CD4-positive, alpha-beta memory T cell (primary cell): ENCODE results near the gene RNF208. TPM values are rescaled to one million over a fixed set of nuclear protein-coding genes. Genes with fewer than 3 reads are reported as not detected.
"Not testable (repeated sequence)": the region's sequence is repeated elsewhere in the genome, so short reads cannot be mapped to it uniquely, and the experiment has no call there.

Experiments used
- CTCF ChIA-PET: fragments of 350-600 bp; sonication (Branson Sonifier 250); formaldehyde crosslinking; loops from one replicate; lab custom pipeline; 2021; ENCODE audit warnings: inconsistent platforms; ENCODE audit not compliant: partially characterized antibody; lab: Charles Lee
- POLR2A ChIA-PET: fragments of 350-600 bp; sonication (Branson Sonifier 250); formaldehyde crosslinking; loops from one replicate; lab custom pipeline; 2021; ENCODE audit not compliant: partially characterized antibody; lab: Charles Lee
- DNase-seq, 5 donors: peaks; one replicate each; pipeline versions ENCODE4 v3.0.0 to v3.0.0-alpha.2; 2020 to 2022; ENCODE audit warnings: mixed read lengths in 1 of 5
- H3K27ac ChIP-seq: one replicate; pipeline ENCODE4 v1.7.0; 2013; ENCODE audit warnings: low read depth, low read length
- H3K27me3 ChIP-seq: 2 replicates; pipeline ENCODE4 v1.7.0; 2013; ENCODE audit warnings: mild to moderate bottlenecking, low read length, moderate library complexity; ENCODE audit not compliant: insufficient read depth
- H3K36me3 ChIP-seq: 2 replicates; pipeline ENCODE4 v1.7.0; 2013; ENCODE audit warnings: mild to moderate bottlenecking, low read length, moderate library complexity; ENCODE audit not compliant: insufficient read depth
- H3K4me1 ChIP-seq: 2 replicates; pipeline ENCODE4 v1.7.0; 2013; ENCODE audit warnings: mild to moderate bottlenecking, low read length, moderate library complexity; ENCODE audit not compliant: insufficient read depth
- H3K4me3 ChIP-seq, 2 donors: one replicate each; pipeline ENCODE4 v1.7.0; 2013; ENCODE audit warnings: low read length in 2 of 2, mild to moderate bottlenecking in 1 of 2
- H3K9me3 ChIP-seq, 2 donors: one replicate each; pipeline ENCODE4 v1.7.0; 2013; ENCODE audit warnings: low read length in 2 of 2, control low read depth in 1 of 2; ENCODE audit not compliant: control insufficient read depth in 1 of 2
- H3K27ac Mint-ChIP-seq, 7 donors: one replicate each; pipeline ENCODE4 v1.8.0; 2020 to 2021; ENCODE audit warnings: mixed read lengths in 7 of 7, mild to moderate bottlenecking in 6 of 7, inconsistent platforms in 3 of 7, moderate library complexity in 3 of 7
- H3K27me3 Mint-ChIP-seq, 2 donors: one replicate each; pipeline ENCODE4 v1.8.0; 2020 to 2021; ENCODE audit warnings: mixed read lengths in 2 of 2
- H3K36me3 Mint-ChIP-seq, 2 donors: one replicate each; pipeline ENCODE4 v1.8.0; 2020 to 2021; ENCODE audit warnings: mixed read lengths in 2 of 2, inconsistent platforms in 1 of 2, mild to moderate bottlenecking in 1 of 2
- H3K4me1 Mint-ChIP-seq, 4 donors: one replicate each; pipeline ENCODE4 v1.8.0; 2020 to 2021; ENCODE audit warnings: mixed read lengths in 4 of 4, mild to moderate bottlenecking in 1 of 4
- H3K4me3 Mint-ChIP-seq, 8 donors: one replicate each; pipeline ENCODE4 v1.8.0; 2020 to 2021; ENCODE audit warnings: mixed read lengths in 8 of 8, mild to moderate bottlenecking in 7 of 8, moderate library complexity in 6 of 8, inconsistent platforms in 3 of 8
- H3K9me3 Mint-ChIP-seq, 8 donors: one replicate each; pipeline ENCODE4 v1.8.0; 2020 to 2021; ENCODE audit warnings: mixed read lengths in 8 of 8, mild to moderate bottlenecking in 5 of 8, inconsistent platforms in 3 of 8, moderate library complexity in 1 of 8
- intact Hi-C: fragments of 100-400 bp; cut with micrococcal nuclease; formaldehyde crosslinking; loops from one replicate; pipeline ENCODE4 v1.15.1; 2023
- polyA plus RNA-seq, 2 donors: library from polyadenylated mRNA; unstranded; fragments of 300-500 nt; fragmentation: Illumina TruSeq; gene quantifications; one replicate each; pipeline ENCODE4 v1.2.3, GENCODE V29; 2021
- total RNA-seq, 2 experiments: library from RNA; stranded (reverse); gene quantifications; one replicate each; pipeline ENCODE4 v1.2.3, GENCODE V29; 2021

Gene RNF208
- total and polyA plus RNA-seq, 4 experiments from 2014 or later = 0.64 to 1.3 TPM; not detected in 2

DNA sequence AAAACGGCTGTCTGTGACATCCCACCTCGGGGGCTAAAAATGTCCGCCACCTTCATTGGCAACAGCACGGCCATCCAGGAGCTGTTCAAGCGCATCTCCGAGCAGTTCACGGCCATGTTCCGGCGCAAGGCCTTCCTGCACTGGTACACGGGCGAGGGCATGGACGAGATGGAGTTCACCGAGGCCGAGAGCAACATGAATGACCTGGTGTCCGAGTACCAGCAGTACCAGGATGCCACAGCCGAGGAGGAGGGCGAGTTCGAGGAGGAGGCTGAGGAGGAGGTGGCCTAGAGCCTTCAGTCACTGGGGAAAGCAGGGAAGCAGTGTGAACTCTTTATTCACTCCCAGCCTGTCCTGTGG lies 21.2 kb upstream of the RNF208 start:
- intact Hi-C loops = loop anchor here (5.0 kb wide), 1 partner anchor 364 kb away; the partner anchor contains the start of gene ARRDC1
- H3K27me3 Mint-ChIP-seq, H3K9me3 ChIP-seq, DNase-seq, H3K9me3 Mint-ChIP-seq, H3K27me3 ChIP-seq, H3K27ac ChIP-seq, H3K4me3 ChIP-seq: not testable (repeated sequence)
- Histone ChIP-seq H3K4me1 (peaks cover 28% of the 10 kb centered on the region), H3K36me3 (peaks cover 18% of the 10 kb centered on the region)
- H3K4me3 Mint-ChIP-seq = peak overlapping the region in 5 of 8 donors; percentile 8 to 80 (median 32)
- peaks cover 6 to 37% (median 22%) of the 10 kb centered on the region in 4 donors for H3K4me1 Mint-ChIP-seq
- ChIA-PET POLR2A (interaction anchor here (0.6 to 10.3 kb wide), 6 partner anchors 11 to 1134 kb away, joined by 3 to 260 read pairs (median 26); partner anchors contain the start of genes CYSRT1, NELFB, RNF208 and STPG3), CTCF (interaction anchor here (2.5 kb wide), 1 partner anchor 11 kb away, joined by 7 read pairs; the partner anchor contains the start of gene NELFB)
- H3K27ac Mint-ChIP-seq = peak overlapping the region in 2 of 7 donors; percentile 61 to 86
- H3K36me3 Mint-ChIP-seq = peaks cover 10 to 12% of the 10 kb centered on the region in 2 donors

DNA sequence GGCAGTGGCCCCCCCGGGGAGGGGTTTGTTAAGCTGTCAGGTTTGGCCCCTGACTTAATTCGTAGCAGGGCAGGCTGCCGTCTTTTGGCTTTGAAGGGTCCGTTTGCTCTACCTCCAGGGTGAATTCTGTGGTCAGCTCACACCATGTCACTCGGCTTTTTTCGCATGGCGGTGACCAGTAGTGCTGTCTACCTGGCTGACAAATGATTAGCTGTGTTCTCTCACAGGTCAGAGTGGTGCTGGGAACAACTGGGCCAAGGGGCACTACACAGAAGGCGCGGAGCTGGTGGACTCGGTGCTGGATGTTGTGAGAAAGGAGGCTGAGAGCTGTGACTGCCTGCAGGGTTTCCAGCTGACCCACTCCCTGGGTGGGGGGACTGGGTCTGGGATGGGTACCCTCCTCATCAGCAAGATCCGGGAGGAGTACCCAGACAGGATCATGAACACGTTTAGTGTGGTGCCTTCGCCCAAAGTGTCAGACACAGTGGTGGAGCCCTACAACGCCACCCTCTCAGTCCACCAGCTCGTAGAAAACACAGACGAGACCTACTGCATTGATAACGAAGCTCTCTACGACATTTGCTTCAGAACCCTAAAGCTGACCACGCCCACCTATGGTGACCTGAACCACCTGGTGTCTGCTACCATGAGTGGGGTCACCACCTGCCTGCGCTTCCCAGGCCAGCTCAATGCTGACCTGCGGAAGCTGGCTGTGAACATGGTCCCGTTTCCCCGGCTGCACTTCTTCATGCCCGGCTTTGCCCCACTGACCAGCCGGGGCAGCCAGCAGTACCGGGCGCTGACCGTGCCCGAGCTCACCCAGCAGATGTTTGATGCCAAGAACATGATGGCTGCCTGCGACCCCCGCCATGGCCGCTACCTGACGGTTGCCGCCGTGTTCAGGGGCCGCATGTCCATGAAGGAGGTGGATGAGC lies 20.5 kb upstream of the RNF208 start:
- Histone ChIP-seq H3K27me3 (no peaks in the 10 kb centered on the region), H3K4me3 (peak overlapping the region; percentile 6 to 63), H3K4me1 (peaks cover 28% of the 10 kb centered on the region), H3K27ac (peak overlapping the region; percentile 60), H3K36me3 (peaks cover 18% of the 10 kb centered on the region), H3K9me3 (no peaks in the 10 kb centered on the region)
- intact Hi-C loops = loop anchor here (5.0 kb wide), 1 partner anchor 365 kb away; the partner anchor contains the start of gene ARRDC1
- POLR2A ChIA-PET = interaction anchor here (0.7 to 10.3 kb wide), 17 partner anchors 11 to 1133 kb away, joined by 3 to 260 read pairs (median 5); partner anchors contain the start of genes CYSRT1, EXD3, MAN1B1 and NELFB
- CTCF ChIA-PET = interaction anchor here (0.7 to 2.5 kb wide), 3 partner anchors 12 to 113 kb away, joined by 3 to 7 read pairs (median 4); partner anchors contain the start of gene NELFB
- H3K4me3 Mint-ChIP-seq = peak overlapping the region; percentile 80 to 84 (median 82)
- H3K27ac Mint-ChIP-seq = peak overlapping the region; percentile 73 to 90 (median 84)
- peaks cover 10 to 12% of the 10 kb centered on the region in 2 donors for H3K36me3 Mint-ChIP-seq
- H3K27me3 Mint-ChIP-seq = peaks cover 0 to 2% of the 10 kb centered on the region in 2 donors
- peaks cover 0 to 9% (median 0%) of the 10 kb centered on the region in 8 donors for H3K9me3 Mint-ChIP-seq
- H3K4me1 Mint-ChIP-seq = peaks cover 6 to 39% (median 22%) of the 10 kb centered on the region in 4 donors
- no peak for DNase-seq

DNA sequence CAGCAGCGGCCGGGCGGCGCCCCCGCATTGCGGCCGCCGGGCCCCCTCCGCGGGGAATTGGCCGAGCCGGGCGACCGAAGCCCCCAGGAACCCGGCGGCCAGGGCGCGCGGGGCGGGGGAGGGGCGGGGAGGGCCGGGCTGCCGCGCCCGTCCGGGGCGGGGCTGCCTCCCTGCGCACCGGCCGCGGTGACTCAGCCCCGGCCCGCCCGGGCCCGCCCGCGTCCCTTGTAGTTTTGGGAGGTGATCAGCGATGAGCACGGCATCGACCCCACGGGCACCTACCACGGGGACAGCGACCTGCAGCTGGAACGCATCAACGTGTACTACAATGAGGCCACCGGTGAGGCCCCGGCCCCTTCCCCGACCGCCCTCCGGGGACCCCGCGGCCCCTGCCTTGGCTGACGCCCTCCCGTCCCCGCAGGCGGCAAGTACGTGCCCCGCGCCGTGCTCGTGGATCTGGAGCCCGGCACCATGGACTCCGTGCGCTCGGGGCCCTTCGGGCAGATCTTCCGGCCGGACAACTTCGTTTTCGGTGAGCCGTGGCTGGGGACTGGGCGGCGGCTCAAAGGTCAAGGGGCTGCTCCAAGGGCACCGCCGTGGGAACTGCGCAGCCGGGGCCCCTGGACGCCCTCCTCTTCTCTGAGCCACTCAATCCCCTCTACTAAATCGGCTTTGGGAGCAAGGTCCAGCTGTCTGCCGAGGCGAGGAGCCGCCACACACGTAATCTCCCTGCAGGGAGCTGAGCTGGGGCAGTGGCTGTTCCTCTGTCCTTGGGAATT lies 19.6 kb upstream of the RNF208 start:
- peak overlapping the region; percentile 53 to 97 (median 84) for H3K27ac Mint-ChIP-seq
- DNase-seq = peak in 4 of 5 donors; percentile 49 to 78 (median 59)
- no peaks in the 10 kb centered on the region for H3K27me3 ChIP-seq
- CTCF ChIA-PET = interaction anchor here (0.9 to 2.5 kb wide), 6 partner anchors 13 to 155 kb away, joined by 3 to 9 read pairs (median 6); partner anchors contain the start of genes MAN1B1 and NELFB
- H3K4me1 Mint-ChIP-seq = peaks cover 6 to 43% (median 22%) of the 10 kb centered on the region in 4 donors
- H3K36me3 Mint-ChIP-seq = peaks cover 10 to 12% of the 10 kb centered on the region in 2 donors
- no peaks in the 10 kb centered on the region for H3K9me3 ChIP-seq
- H3K27me3 Mint-ChIP-seq = peaks cover 0 to 2% of the 10 kb centered on the region in 2 donors
- H3K4me1 ChIP-seq = peaks cover 33% of the 10 kb centered on the region
- H3K36me3 ChIP-seq = peaks cover 18% of the 10 kb centered on the region
- peak overlapping the region; percentile 80 to 92 (median 82) for H3K4me3 Mint-ChIP-seq
- H3K9me3 Mint-ChIP-seq = peaks cover 0 to 9% (median 0%) of the 10 kb centered on the region in 8 donors
- H3K4me3 ChIP-seq = peak overlapping the region; percentile 6 to 63
- peak overlapping the region; percentile 60 for H3K27ac ChIP-seq
- POLR2A ChIA-PET = interaction anchor here (0.5 to 10.3 kb wide), 40 partner anchors 10 to 451 kb away, joined by 3 to 260 read pairs (median 6); partner anchors contain the start of genes CYSRT1, DPP7, EXD3 and MAN1B1
- intact Hi-C loops = loop anchor here (1.0 to 5.0 kb wide), 8 partner anchors 14 to 450 kb away; partner anchors contain the start of genes ARRDC1, NELFB, TMEM141 and TPRN

DNA sequence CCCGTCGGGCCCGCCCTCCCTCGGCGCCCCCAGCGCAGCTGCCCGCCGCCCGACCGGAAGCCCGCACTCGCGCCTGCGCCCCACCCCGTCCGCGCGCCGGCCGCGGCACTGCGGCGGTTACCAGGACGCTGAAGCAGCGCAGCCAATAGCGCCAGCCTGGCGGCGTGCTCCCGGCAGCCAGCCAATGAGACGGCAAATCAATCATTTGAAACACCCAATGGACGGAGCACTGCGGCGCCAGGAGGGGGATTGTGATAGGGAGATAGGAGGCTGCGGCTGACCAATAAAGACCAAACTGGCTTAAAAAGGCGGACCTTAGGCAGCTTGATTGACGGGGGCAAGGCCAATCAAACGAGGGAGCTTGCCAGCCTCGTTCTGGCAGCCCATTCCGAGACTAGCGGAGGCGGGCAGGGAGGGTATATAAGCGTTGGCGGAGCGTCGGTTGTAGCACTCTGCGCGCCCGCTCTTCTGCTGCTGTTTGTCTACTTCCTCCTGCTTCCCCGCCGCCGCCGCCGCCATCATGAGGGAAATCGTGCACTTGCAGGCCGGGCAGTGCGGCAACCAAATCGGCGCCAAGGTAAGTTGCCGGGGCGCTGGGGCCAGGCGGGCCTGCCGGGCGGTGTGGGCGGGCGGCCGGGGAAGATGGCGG lies 18.9 kb upstream of the RNF208 start, which contains the start of gene TUBB4B:
TSS of gene TUBB4B (plus strand) at position 447 of the 649 bp plus-strand sequence. CDS start at position 521, 74 bp downstream.
- Histone ChIP-seq H3K4me1 (peaks cover 40% of the 10 kb centered on the region), H3K4me3 (peak within 1 kb of the TSS; percentile 17 to 63), H3K27ac (peak within 1 kb of the TSS; percentile 75), H3K9me3 (no peaks in the 10 kb centered on the region), H3K27me3 (no peaks in the 10 kb centered on the region), H3K36me3 (peaks cover 18% of the 10 kb centered on the region)
- peak; percentile 98 to 100 (median 99) for DNase-seq
- peaks cover 0 to 9% (median 0%) of the 10 kb centered on the region in 8 donors for H3K9me3 Mint-ChIP-seq
- H3K36me3 Mint-ChIP-seq = peaks cover 10 to 12% of the 10 kb centered on the region in 2 donors
- peaks cover 6 to 43% (median 25%) of the 10 kb centered on the region in 4 donors for H3K4me1 Mint-ChIP-seq
- CTCF ChIA-PET = interaction anchor here (0.7 to 2.1 kb wide), 5 partner anchors 14 to 154 kb away, joined by 3 to 9 read pairs (median 6); partner anchors contain the start of genes MAN1B1, NELFB and NRARP
- peak within 1 kb of the TSS; percentile 89 to 97 (median 94) for H3K27ac Mint-ChIP-seq
- POLR2A ChIA-PET = interaction anchor here (0.5 to 10.3 kb wide), 52 partner anchors 9 to 877 kb away, joined by 3 to 260 read pairs (median 4); partner anchors contain the start of genes AJM1, CLIC3, CYSRT1 and DNLZ
- peak within 1 kb of the TSS; percentile 83 to 93 (median 92) for H3K4me3 Mint-ChIP-seq
- H3K27me3 Mint-ChIP-seq = peaks cover 0 to 2% of the 10 kb centered on the region in 2 donors
- intact Hi-C loops = loop anchor here (1.0 to 5.0 kb wide), 8 partner anchors 14 to 450 kb away; partner anchors contain the start of genes ARRDC1, NELFB, TMEM141 and TPRN

DNA sequence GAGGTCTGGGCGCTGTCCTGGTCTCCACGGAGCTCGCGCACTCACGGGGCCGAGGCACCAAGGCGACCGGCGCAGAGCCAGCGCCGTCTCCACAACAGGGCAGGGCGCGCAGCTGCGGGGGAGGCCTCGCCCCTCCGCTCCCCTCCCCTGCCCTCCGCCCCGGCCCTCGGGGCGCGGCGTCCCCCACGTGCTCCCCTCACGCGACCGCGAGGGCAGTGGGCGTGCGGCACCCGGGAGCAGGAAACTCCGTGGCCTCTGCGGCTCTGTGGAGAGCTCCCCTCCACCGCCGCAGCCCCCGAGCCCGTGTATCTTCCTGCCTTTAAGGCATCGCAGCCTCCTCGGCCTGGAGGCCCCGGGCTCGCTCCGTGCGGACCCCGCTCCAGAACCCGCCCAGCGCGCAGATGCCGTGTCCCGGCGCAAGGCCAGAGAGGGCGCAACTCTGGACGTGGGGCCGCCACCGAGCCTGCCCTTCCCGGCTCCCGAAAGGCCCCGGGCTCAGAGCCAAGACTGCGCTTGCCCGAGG lies 18.3 kb upstream of the RNF208 start:
- peak in 4 of 5 donors; percentile 77 to 83 (median 80) for DNase-seq
- Mint-ChIP-seq H3K27me3 (peaks cover 0 to 2% of the 10 kb centered on the region in 2 donors), H3K36me3 (peaks cover 10 to 12% of the 10 kb centered on the region in 2 donors), H3K4me3 (peak overlapping the region; percentile 54 to 92 (median 74)), H3K9me3 (peaks cover 0 to 9% (median 0%) of the 10 kb centered on the region in 8 donors), H3K27ac (peak overlapping the region in 3 of 7 donors; percentile 77 to 94 (median 89)), H3K4me1 (peaks cover 6 to 43% (median 25%) of the 10 kb centered on the region in 4 donors)
- H3K9me3 ChIP-seq = no peaks in the 10 kb centered on the region
- intact Hi-C loops = loop anchor here (2.0 to 5.0 kb wide), 2 partner anchors 312 to 367 kb away; partner anchors contain the start of gene ARRDC1
- peak overlapping the region; percentile 75 for H3K27ac ChIP-seq
- H3K27me3 ChIP-seq = no peaks in the 10 kb centered on the region
- ChIA-PET POLR2A (interaction anchor here (0.7 to 10.3 kb wide), 50 partner anchors 9 to 877 kb away, joined by 3 to 260 read pairs (median 4); partner anchors contain the start of genes AJM1, CLIC3, CYSRT1 and DNLZ), CTCF (interaction anchor here (0.7 to 2.1 kb wide), 6 partner anchors 14 to 154 kb away, joined by 3 to 9 read pairs (median 5); partner anchors contain the start of genes MAN1B1, NELFB and NRARP)
- peaks cover 42% of the 10 kb centered on the region for H3K4me1 ChIP-seq
- H3K4me3 ChIP-seq = peak overlapping the region; percentile 17 to 57
- H3K36me3 ChIP-seq = peaks cover 18% of the 10 kb centered on the region
